ELF-1 (cell line): ENCODE results near the gene ZNF784.

Experiments
- DNase-seq: peaks from one replicate; pipeline ENCODE4 v3.0.0-alpha.2; 2016; ENCODE audit warnings: low read depth, low spot score

The ZNF784 gene

GRCh38 chr19:55624109-55625003 lies at the start of gene ZNF784:
ZNF784 (minus strand) TSS chr19:55624566; CDS start chr19:55624561, 5 bp downstream.
- peak; percentile 89 for DNase-seq

GRCh38 chr19:55673889-55674288 lies 49.5 kb upstream of the ZNF784 start:
- no peak for DNase-seq

DNA sequence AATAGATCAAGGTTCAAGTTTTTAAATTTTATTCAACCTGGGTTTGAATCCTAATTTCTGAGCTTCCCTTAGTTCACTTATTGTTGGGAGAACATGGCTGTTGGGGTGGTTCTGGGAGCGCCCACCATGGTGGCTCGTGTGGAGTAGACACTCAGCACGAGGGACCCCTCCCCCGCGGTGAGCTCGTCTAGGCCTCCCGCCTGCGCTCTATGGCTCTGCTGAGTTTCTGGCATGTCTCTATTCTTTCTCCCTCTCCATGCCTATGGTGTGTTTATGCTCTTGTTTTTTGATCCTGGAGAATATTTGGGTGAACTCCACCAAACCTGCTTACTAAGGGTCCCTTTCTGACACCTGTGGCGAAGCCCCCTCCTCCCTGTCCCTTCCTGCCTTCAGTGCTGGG lies 49.1 kb upstream of the ZNF784 start:
- no peak for DNase-seq

DNA sequence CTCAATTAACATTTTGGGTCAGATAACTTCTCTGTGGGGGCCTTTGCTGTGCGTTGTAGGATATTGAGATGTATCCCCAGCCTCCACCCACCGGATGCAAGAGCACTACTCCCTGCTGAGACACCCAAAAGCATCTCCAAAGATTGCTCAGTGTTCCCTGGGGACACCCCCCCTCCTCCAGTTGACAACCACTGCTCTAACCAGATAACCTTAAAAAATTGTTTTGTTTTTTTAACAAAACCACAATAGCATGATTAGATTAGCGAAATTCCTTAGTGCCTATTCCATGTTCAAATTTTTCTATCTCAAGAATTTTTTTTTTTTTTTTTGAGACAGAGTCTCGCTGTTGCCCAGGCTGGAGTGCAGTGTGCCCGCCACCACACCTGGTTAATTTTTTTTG lies 48.1 kb upstream of the ZNF784 start:
- DNase-seq = no peak

- no peak for DNase-seq
Observed at GRCh38 chr19:55671054-55671378, 46.6 kb upstream of the ZNF784 start.

DNA sequence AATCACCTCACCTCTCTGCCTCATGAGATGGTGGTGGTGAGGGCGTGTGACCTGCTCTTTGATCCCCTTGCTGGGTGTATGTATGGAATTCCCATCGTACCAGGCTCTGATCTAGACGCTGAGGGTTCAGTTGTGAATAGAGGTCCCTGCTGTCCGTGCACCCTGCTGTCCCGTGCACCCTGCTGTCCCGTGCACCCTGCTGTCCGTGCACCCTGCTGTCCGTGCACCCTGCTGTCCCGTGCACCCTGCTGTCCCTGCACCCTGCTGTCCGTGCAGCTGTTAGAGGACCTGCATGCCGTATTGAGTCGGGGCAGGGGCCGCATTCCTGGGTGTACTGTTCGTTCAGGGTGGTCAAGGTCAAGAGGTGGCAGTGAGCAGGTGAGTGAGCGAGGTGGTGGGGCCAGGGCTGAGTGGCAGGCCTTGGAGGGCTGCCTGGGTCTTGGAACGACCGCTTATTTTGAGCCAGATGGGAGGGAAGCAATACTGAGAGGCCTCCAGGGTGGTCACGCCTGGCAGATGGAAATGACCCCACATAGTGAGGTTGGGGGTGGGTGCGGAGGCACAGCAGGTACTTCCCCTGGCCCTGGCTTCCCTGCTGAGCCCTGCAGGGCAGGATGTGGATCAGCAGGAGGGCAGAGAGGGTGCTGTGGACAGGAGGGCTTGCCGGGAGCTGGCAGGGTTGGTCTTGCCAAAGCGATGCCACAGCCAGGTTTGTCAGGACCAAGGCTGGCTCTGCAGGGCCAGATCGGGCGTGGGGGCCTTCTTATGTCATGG lies 46.1 kb upstream of the ZNF784 start:
- no peak for DNase-seq

- DNase-seq = no peak
Observed at GRCh38 chr19:55669418-55670279, 45.3 kb upstream of the ZNF784 start.

GRCh38 chr19:55668603-55669348 lies 44.4 kb upstream of the ZNF784 start:
- no peak for DNase-seq

- no peak for DNase-seq
Observed at GRCh38 chr19:55667958-55668357, 43.6 kb upstream of the ZNF784 start.

DNA sequence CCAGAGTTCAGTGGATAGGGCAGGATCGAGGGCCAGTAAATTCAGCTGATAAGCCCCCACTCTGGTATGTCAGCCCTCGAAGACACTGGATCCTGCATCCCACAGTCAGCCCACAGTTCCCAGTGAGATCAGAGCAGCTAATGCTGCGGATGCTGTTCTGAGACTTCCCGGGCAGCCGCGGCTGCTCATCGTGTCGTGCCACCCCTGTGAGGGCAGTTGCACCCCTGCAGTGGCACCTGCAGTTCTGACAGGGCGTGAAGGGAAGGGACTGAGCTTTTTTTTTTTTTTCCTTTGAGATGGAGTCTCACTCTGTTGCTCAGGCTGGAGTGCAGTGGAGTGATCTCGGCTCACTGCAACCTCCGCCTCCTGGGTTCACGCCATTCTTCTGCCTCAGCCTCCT lies 43.1 kb upstream of the ZNF784 start:
- no peak for DNase-seq

GRCh38 chr19:55667006-55667381 lies 42.6 kb upstream of the ZNF784 start:
- no peak for DNase-seq

DNA sequence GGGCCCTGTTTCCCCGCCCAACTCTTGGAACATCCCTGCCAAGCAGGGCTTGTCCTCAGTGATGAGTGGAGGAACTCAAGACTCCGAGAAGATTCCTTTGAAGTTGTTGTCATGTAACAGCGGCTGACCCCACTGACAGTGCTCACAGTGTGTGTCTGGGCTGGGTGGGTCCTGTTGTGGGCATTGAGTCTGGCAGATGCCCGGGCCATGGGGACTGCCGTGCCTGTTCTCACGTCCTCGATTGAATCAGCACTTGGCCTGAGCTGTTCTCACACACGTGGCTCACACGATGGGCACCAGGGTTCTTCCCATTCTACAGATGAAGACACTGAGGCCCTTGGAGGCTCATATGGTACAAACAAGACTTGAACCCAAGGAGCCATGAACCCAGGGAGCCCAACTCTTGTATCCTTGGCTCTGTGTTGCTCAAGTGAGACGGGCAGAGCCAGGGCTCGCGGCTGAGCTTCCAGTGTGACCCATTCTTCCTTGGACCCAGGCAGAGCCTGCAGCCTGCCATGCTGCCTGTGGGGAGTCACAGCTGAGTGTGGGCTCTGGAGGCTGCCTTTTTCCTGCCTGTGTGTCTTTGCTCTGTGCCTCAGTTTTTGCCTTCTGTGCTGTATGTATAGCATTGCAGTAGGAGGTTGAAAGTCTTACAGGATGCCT lies 42.1 kb upstream of the ZNF784 start:
- no peak for DNase-seq

GRCh38 chr19:55663846-55664536 lies 39.6 kb upstream of the ZNF784 start:
- DNase-seq = no peak

DNA sequence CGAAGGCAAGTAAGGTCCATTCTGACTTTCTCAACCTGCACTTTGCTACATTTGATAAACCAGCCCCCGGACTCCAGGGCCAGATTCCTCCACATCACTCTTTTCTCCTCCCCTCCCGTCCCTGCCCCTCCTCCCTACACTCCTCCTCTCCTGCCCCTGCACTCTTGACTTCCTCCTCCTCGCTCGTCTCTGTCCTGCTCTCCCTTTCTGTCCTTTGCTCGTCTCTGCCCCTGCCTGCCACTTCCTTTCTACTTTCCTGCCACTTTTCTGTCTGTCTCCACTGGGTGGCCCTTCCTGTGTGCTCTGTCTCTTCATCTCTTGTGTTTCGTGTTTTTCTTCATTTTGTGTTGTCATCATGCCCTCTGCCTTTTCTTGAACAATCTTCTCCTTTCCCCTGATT lies 37.5 kb upstream of the ZNF784 start:
- DNase-seq = no peak

DNA sequence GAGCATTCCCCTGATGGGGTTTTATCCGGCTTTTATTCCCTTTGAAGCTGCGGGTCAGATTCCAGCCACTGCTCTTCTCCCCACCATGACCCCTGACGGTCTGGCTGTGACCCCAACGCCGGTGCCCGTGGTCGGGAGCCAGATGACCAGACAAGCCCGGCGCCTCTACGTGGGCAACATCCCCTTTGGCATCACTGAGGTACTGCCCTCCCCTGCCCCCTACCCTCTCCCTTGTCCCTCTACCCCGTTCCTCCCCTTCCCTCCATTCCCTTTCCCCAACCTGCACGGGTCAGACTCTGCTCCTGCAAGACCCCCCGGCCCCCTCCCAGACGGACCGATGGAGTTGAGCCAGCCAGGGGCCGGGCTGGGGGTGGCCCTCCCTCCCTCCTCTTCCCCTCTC lies 36.6 kb upstream of the ZNF784 start:
- DNase-seq = no peak

DNA sequence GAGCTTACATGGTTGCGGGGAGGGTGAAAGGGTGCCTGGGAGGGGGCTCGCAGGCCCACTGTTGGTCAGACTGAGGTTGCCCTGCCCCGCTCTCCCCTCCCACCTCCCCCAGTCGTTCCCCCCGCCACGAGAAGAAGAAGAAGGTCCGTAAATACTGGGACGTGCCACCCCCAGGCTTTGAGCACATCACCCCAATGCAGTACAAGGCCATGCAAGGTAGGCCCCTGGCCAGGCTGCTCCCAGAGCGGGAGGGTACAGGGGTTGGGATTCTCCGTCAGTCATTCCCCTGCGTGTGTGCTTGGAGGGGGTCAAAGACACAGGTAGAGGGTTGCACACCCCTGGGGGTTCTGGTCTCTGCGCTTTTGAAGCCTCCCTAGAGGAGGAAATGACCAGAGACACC lies 36.0 kb upstream of the ZNF784 start:
- no peak for DNase-seq

DNA sequence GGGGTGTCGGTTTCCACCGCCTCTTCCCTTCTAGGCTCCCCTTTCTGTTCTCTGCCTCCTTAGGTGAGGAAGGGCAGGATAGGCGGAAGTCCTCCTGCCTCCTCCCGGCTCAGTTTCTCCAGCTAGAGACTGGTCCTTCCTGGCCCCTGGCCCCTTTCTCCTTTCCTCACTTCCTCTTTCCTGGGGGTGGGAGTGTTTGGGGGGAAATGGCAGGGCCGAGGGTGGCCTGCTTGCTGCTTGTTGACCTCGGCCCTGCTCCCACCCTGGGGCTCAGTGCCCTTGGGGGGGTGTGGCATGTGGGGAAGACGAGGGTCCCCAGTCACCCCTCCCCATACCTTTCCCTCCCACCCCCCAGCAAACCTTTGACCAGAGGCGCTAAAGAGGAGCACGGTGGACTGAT lies 35.5 kb upstream of the ZNF784 start:
- DNase-seq = no peak

GRCh38 chr19:55658846-55659459 lies 34.6 kb upstream of the ZNF784 start:
- no peak for DNase-seq

DNA sequence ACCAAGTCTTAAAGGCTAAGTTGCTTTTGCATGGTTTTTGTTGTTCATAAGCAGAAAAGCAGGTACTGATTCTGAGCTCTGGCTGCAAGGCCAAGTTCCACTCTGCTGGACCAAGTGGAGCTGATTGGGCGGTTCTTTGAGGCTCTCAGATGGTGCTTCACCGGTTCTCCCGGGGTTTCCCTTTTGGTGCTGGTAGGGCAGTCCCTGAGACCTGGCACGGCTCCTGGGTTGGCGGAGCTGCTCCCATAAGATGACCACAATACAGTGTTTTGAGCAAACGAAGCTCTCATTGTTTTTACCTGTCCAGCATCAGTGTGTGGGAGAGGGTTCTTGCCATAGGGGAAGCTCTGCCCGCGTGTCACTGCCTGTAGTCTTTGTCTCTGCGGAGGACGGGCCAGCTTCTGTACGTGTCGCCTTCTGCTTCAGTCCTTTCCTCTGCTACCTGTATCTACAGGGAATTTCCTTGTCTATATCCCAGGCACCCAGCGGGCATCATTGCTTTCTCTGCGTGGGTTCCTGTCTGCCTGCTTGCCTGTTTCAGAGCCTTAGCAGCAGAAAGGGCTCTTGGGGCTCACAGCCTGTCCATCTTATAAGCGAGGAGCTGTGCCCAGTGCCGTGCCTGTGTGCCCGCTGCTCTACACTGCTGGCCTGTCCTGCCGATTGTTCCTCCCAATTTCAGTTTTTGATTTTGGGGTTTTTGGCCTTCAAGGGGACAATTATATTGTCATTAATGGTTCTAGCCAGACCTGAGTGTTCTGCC lies 32.8 kb upstream of the ZNF784 start:
- DNase-seq = no peak
